Activated CD8-positive, alpha-beta T cell treated with anti-CD3 and anti-CD28 coated beads, Interleukin-2, amount 10 ng/mL, durations not matched to agents 7 days and 5 days (primary cell): ENCODE data around the gene RPL39L. TPM values are rescaled to one million over a fixed set of nuclear protein-coding genes. Genes with fewer than 3 reads are reported as not detected.
A peak's percentile ranks its signal among the peaks of the same experiment; 100 is the strongest.

Source experiments
- ATAC-seq: fragments of 150-1000 bp; cut with Tn5 transposase; one replicate; pipeline ENCODE4 v1.10.0; 2021; ENCODE audit warnings: moderate library complexity
- CTCF ChIA-PET: fragments of 350-600 bp; sonication (Branson Sonifier 250); formaldehyde crosslinking; loops from one replicate; lab custom pipeline; 2021; ENCODE audit warnings: antibody characterized with exemption; lab: Charles Lee
- POLR2A ChIA-PET: fragments of 350-600 bp; sonication (Branson Sonifier 250); formaldehyde crosslinking; loops from one replicate; lab custom pipeline; 2021; ENCODE audit warnings: antibody characterized with exemption; lab: Charles Lee
- DNase-seq: peaks from one replicate; pipeline ENCODE4 v3.0.0-alpha.2; 2020
- H3K27ac Mint-ChIP-seq: one replicate; pipeline ENCODE4 v1.8.0; 2021; ENCODE audit warnings: mild to moderate bottlenecking, mixed read lengths
- H3K27me3 Mint-ChIP-seq: one replicate; pipeline ENCODE4 v1.8.0; 2021; ENCODE audit warnings: low read depth, mixed read lengths
- H3K36me3 Mint-ChIP-seq: one replicate; pipeline ENCODE4 v1.8.0; 2021; ENCODE audit warnings: low read depth, mixed read lengths
- H3K4me1 Mint-ChIP-seq: one replicate; pipeline ENCODE4 v1.8.0; 2021; ENCODE audit warnings: low read depth, mixed read lengths
- H3K4me3 Mint-ChIP-seq: one replicate; pipeline ENCODE4 v1.8.0; 2021; ENCODE audit warnings: mild to moderate bottlenecking, mixed read lengths
- H3K9me3 Mint-ChIP-seq: one replicate; pipeline ENCODE4 v1.8.0; 2022; ENCODE audit warnings: mixed read lengths; ENCODE audit not compliant: insufficient read depth
- total RNA-seq, 2 experiments: library from RNA; stranded (reverse); gene quantifications; one replicate each; pipeline ENCODE4 v1.2.3, GENCODE V29; 2021

RPL39L gene
- total RNA-seq, 2 experiments from 2014 or later = 21.1 to 23.5 TPM

- ChIA-PET CTCF (interaction anchor here (0.6 to 5.0 kb wide), 46 partner anchors 9 to 566 kb away, joined by 3 to 176 read pairs (median 5); partner anchors contain the start of gene RPL39L), POLR2A (interaction anchor here (0.5 to 1.5 kb wide), 4 partner anchors 12 to 544 kb away, joined by 3 to 6 read pairs (median 4); partner anchors contain the start of gene RPL39L)
- no peaks in the 10 kb centered on the region for H3K9me3 Mint-ChIP-seq
- H3K36me3 Mint-ChIP-seq = no peaks in the 10 kb centered on the region
- ATAC-seq = no peak
- no peak for DNase-seq
- no peak overlapping the region for H3K27ac Mint-ChIP-seq
- H3K27me3 Mint-ChIP-seq = no peaks in the 10 kb centered on the region
- peaks cover 9% of the 10 kb centered on the region for H3K4me1 Mint-ChIP-seq
- no peak overlapping the region for H3K4me3 Mint-ChIP-seq
These were observed 26.1 kb downstream of the RPL39L start for GRCh38 chr3:187112934-187113793.

GRCh38 chr3:187110156-187110555, 29.1 kb downstream of the RPL39L start:
- H3K9me3 Mint-ChIP-seq = no peaks in the 10 kb centered on the region
- no peaks in the 10 kb centered on the region for H3K36me3 Mint-ChIP-seq
- H3K4me1 Mint-ChIP-seq = peaks cover 9% of the 10 kb centered on the region
- DNase-seq (no peak), ATAC-seq (no peak)
- H3K4me3 Mint-ChIP-seq = no peak overlapping the region
- ChIA-PET POLR2A (no interaction called here), CTCF (interaction anchor here (0.9 to 1.8 kb wide), 2 partner anchors 29 to 55 kb away, joined by 3 to 11 read pairs; partner anchors contain the start of gene RPL39L)
- H3K27ac Mint-ChIP-seq = no peak overlapping the region
- H3K27me3 Mint-ChIP-seq = no peaks in the 10 kb centered on the region

- Mint-ChIP-seq H3K27ac (no peak overlapping the region), H3K9me3 (no peaks in the 10 kb centered on the region), H3K4me1 (peaks cover 11% of the 10 kb centered on the region), H3K4me3 (no peak overlapping the region), H3K36me3 (peaks cover 4% of the 10 kb centered on the region), H3K27me3 (no peaks in the 10 kb centered on the region)
- ATAC-seq = no peak
- POLR2A ChIA-PET = no interaction called here
- CTCF ChIA-PET = interaction anchor here (0.8 to 1.2 kb wide), 2 partner anchors 493 to 579 kb away, joined by 3 read pairs; no protein-coding TSS in a partner anchor
- no peak for DNase-seq
These were observed 31.3 kb downstream of the RPL39L start for GRCh38 chr3:187107989-187108388.

- peaks cover 25% of the 10 kb centered on the region for H3K4me1 Mint-ChIP-seq
- DNase-seq (no peak), ATAC-seq (no peak)
- POLR2A ChIA-PET = no interaction called here
- H3K9me3 Mint-ChIP-seq = no peaks in the 10 kb centered on the region
- peaks cover 4% of the 10 kb centered on the region for H3K36me3 Mint-ChIP-seq
- H3K27me3 Mint-ChIP-seq = no peaks in the 10 kb centered on the region
- H3K4me3 Mint-ChIP-seq = no peak overlapping the region
- no peak overlapping the region for H3K27ac Mint-ChIP-seq
- CTCF ChIA-PET = interaction anchor here (0.7 to 2.5 kb wide), 8 partner anchors 8 to 256 kb away, joined by 3 to 13 read pairs (median 4); partner anchors contain the start of gene RPL39L
These were observed 33.6 kb downstream of the RPL39L start for GRCh38 chr3:187105700-187106099.

GRCh38 chr3:187104933-187105332, 34.4 kb downstream of the RPL39L start:
- ChIA-PET POLR2A (no interaction called here), CTCF (interaction anchor here (0.7 to 2.5 kb wide), 6 partner anchors 9 to 256 kb away, joined by 3 to 13 read pairs (median 6); partner anchors contain the start of gene RPL39L)
- Mint-ChIP-seq H3K9me3 (no peaks in the 10 kb centered on the region), H3K27me3 (no peaks in the 10 kb centered on the region), H3K36me3 (peaks cover 4% of the 10 kb centered on the region), H3K4me3 (no peak overlapping the region), H3K27ac (no peak overlapping the region), H3K4me1 (peaks cover 25% of the 10 kb centered on the region)
- ATAC-seq = no peak
- DNase-seq = peak; percentile 31

- DNase-seq = no peak
These were observed 35.0 kb downstream of the RPL39L start for GRCh38 chr3:187104342-187104741.

GRCh38 chr3:187103251-187103650, 36.0 kb downstream of the RPL39L start:
- H3K27me3 Mint-ChIP-seq = no peaks in the 10 kb centered on the region
- no peak overlapping the region for H3K4me3 Mint-ChIP-seq
- DNase-seq (no peak), ATAC-seq (no peak)
- no peak overlapping the region for H3K27ac Mint-ChIP-seq
- H3K9me3 Mint-ChIP-seq = peaks cover 6% of the 10 kb centered on the region
- peaks cover 31% of the 10 kb centered on the region for H3K4me1 Mint-ChIP-seq
- ChIA-PET POLR2A (no interaction called here), CTCF (interaction anchor here (2.5 to 3.2 kb wide), 4 partner anchors 10 to 254 kb away, joined by 13 to 29 read pairs (median 18); no protein-coding TSS in a partner anchor)
- H3K36me3 Mint-ChIP-seq = peaks cover 14% of the 10 kb centered on the region

More at GRCh38 chr3:187104342-187104741, 35.0 kb downstream of the RPL39L start:
- ATAC-seq = no peak
- ChIA-PET CTCF (interaction anchor here (1.1 to 2.5 kb wide), 4 partner anchors 9 to 255 kb away, joined by 3 to 13 read pairs (median 5); partner anchors contain the start of gene RPL39L), POLR2A (interaction anchor here (0.6 kb wide), 1 partner anchor 92 kb away, joined by 3 read pairs; no protein-coding TSS in a partner anchor)
- H3K4me1 Mint-ChIP-seq = peaks cover 25% of the 10 kb centered on the region
- no peaks in the 10 kb centered on the region for H3K27me3 Mint-ChIP-seq
- H3K4me3 Mint-ChIP-seq = no peak overlapping the region
- no peak overlapping the region for H3K27ac Mint-ChIP-seq
- peaks cover 2% of the 10 kb centered on the region for H3K9me3 Mint-ChIP-seq
- peaks cover 6% of the 10 kb centered on the region for H3K36me3 Mint-ChIP-seq

GRCh38 chr3:187102073-187102634, 37.1 kb downstream of the RPL39L start:
- Mint-ChIP-seq H3K9me3 (peaks cover 6% of the 10 kb centered on the region), H3K4me1 (peaks cover 35% of the 10 kb centered on the region), H3K27me3 (no peaks in the 10 kb centered on the region), H3K27ac (peak overlapping the region; percentile 74), H3K36me3 (peaks cover 17% of the 10 kb centered on the region), H3K4me3 (peak overlapping the region; percentile 32)
- ChIA-PET POLR2A (no interaction called here), CTCF (interaction anchor here (0.9 to 3.2 kb wide), 12 partner anchors 7 to 281 kb away, joined by 3 to 29 read pairs (median 4); partner anchors contain the start of gene RPL39L)
- DNase-seq = no peak
- no peak for ATAC-seq

GRCh38 chr3:187101184-187102072, 37.9 kb downstream of the RPL39L start:
- ChIA-PET POLR2A (interaction anchor here (0.6 kb wide), 1 partner anchor 12 kb away, joined by 3 read pairs; no protein-coding TSS in a partner anchor), CTCF (interaction anchor here (0.9 to 3.2 kb wide), 13 partner anchors 8 to 280 kb away, joined by 3 to 29 read pairs (median 4); partner anchors contain the start of gene RPL39L)
- Mint-ChIP-seq H3K27me3 (no peaks in the 10 kb centered on the region), H3K4me3 (peak overlapping the region; percentile 32), H3K27ac (peak overlapping the region; percentile 74), H3K4me1 (peaks cover 35% of the 10 kb centered on the region), H3K36me3 (peaks cover 18% of the 10 kb centered on the region), H3K9me3 (peaks cover 9% of the 10 kb centered on the region)
- DNase-seq (peak; percentile 70), ATAC-seq (peak; percentile 81)

- Mint-ChIP-seq H3K9me3 (peaks cover 16% of the 10 kb centered on the region), H3K4me3 (no peak overlapping the region), H3K36me3 (peaks cover 19% of the 10 kb centered on the region), H3K27me3 (no peaks in the 10 kb centered on the region), H3K4me1 (peaks cover 29% of the 10 kb centered on the region), H3K27ac (no peak overlapping the region)
- ChIA-PET CTCF (interaction anchor here (0.7 to 1.3 kb wide), 2 partner anchors 14 to 72 kb away, joined by 3 read pairs; no protein-coding TSS in a partner anchor), POLR2A (no interaction called here)
- no peak for DNase-seq
- ATAC-seq = no peak
These were observed 40.3 kb downstream of the RPL39L start for GRCh38 chr3:187098923-187099512.
